Spinal cord (tissue), 10 donors: Measurements from ENCODE around the gene ZDHHC8. TPM values are rescaled to one million over a fixed set of nuclear protein-coding genes. Genes with fewer than 3 reads are reported as not detected.

Experiments
- DNase-seq, 6 donors: peaks; one replicate each; pipeline versions ENCODE4 v3.0.0 to v3.0.0-alpha.2; 2013 to 2015; ENCODE audit warnings: low spot score in 6 of 6, low read depth in 4 of 6
- H3K27ac ChIP-seq: one replicate; pipeline ENCODE4 v1.5.1; 2013; ENCODE audit warnings: low read depth, low read length, control low read depth
- H3K27me3 ChIP-seq: one replicate; pipeline ENCODE4 v1.6.1; 2013; ENCODE audit warnings: low read length; ENCODE audit not compliant: control insufficient read depth, insufficient read depth
- H3K36me3 ChIP-seq: one replicate; pipeline ENCODE4 v1.6.1; 2013; ENCODE audit warnings: low read length; ENCODE audit not compliant: control insufficient read depth, insufficient read depth
- H3K4me1 ChIP-seq: one replicate; pipeline ENCODE4 v1.6.1; 2013; ENCODE audit warnings: low read length; ENCODE audit not compliant: control insufficient read depth, insufficient read depth
- H3K4me3 ChIP-seq: one replicate; pipeline ENCODE4 v1.5.1; 2013; ENCODE audit warnings: low read depth, low read length, control low read depth
- H3K9me3 ChIP-seq: one replicate; pipeline ENCODE4 v1.6.1; 2013; ENCODE audit warnings: low read length; ENCODE audit not compliant: control insufficient read depth, insufficient read depth
- WGBS: methylation state at CpG from one replicate; pipeline ENCODE4 v1.1.5; 2013; ENCODE audit warnings: missing lambda C conversion rate; ENCODE audit not compliant: insufficient coverage; 5-methylcytosine and 5-hydroxymethylcytosine counted together
- polyA plus RNA-seq, 2 donors: library from polyadenylated mRNA; unstranded; fragments of 120-200 nt; gene quantifications; one replicate each; pipeline ENCODE4 v1.2.1, GENCODE V29; 2013; ENCODE audit not compliant: insufficient read length in 2 of 2
- total RNA-seq, 2 donors: library from RNA; depleted of rRNA in 1 of 2; stranded (reverse); fragments of 120-200 nt in 1 of 2; fragments of >200 nt in 1 of 2; gene quantifications; one replicate each; pipeline versions ENCODE4 v1.2.3 to v1.2.4, GENCODE V29; 2013 to 2014
- donor health status: healthy.

Gene ZDHHC8
- total and polyA plus RNA-seq, 4 donors = 9.5 to 64.4 (median 36.5) TPM

DNA sequence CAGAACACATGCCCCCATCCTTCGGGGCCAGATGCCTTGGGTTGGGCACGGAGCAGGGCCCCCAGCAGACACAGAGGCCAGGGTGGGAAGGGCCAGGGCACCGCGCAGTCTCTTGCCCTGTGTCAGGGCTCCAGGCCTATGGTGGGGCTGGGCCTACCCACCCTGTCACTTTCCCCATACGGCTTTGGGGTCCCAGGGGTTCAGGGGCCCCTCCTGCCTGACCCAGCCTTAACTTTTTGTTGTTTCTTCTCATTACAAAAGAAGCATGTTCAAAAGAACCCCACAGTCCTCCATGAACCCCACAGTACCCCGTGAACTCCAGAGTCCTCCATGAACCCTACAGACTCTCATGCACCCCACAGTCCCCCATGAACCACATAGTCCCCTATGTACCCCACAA, 52.2 kb downstream of the ZDHHC8 start:
- Histone ChIP-seq H3K36me3 (no peaks in the 10 kb centered on the region), H3K27ac (no peak overlapping the region), H3K9me3 (no peaks in the 10 kb centered on the region), H3K4me1 (peaks cover 9% of the 10 kb centered on the region), H3K4me3 (no peak overlapping the region), H3K27me3 (no peaks in the 10 kb centered on the region)
- 63% methylated on average over 6 of the region's 6 CpGs for WGBS
- no peak for DNase-seq

DNA sequence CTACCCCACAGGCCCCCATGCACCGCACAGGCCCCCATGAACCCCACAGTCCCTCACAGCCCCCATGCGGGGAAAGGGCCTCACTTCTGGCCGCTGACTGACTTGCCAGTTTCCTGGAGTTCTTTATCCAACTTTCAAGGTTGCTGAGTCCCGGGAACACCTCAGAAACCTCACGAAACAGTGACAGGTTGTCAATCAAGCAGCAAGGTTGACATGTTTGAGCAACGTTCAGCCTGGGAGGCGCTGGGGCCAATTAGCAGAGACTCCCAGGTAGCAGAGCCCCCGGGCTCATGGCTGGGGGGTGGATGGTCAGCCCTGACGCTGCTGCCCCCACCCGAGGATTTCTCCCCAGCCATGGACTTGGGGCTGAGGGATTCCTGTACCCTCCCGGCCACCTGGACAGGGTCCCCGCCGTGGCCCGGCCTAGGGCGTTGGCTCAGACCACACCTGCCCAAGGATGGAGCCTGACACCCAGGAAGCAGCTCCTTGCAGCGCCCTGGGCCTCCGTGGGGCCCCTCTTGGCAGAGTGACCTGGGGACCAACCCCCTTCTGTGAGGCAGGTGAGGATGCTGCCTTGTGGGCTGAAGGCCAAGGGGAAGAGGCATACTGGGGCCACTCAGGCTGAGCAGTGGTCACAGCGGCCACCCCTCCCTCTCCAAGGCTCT, 53.0 kb downstream of the ZDHHC8 start:
- no peak for DNase-seq
- no peaks in the 10 kb centered on the region for H3K27me3 ChIP-seq
- H3K4me3 ChIP-seq = no peak overlapping the region
- H3K4me1 ChIP-seq = peaks cover 9% of the 10 kb centered on the region
- no peaks in the 10 kb centered on the region for H3K9me3 ChIP-seq
- WGBS = 85% methylated on average over 17 of the region's 18 CpGs
- no peaks in the 10 kb centered on the region for H3K36me3 ChIP-seq
- no peak overlapping the region for H3K27ac ChIP-seq

DNA sequence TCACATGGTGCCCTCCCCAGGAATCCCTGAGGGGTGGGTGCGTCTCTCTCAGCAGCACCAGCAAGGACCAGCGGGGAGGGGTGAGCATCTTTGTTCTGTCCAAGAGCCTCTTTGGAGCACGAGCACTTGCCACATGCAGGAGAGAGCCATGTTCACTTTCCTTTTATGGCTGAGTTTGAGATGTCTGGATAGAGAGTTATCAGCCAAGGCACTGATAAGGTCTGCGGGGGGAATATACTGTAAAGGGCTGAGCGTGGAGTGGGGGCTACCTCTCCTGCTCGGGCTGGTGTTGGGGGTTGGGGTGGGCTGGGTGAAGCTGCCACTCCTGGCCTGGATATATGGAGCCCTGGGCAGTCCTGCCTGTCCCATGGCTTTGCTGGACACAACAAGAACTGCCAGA, 54.1 kb downstream of the ZDHHC8 start:
- Histone ChIP-seq H3K36me3 (no peaks in the 10 kb centered on the region), H3K27ac (no peak overlapping the region), H3K4me1 (peaks cover 9% of the 10 kb centered on the region), H3K4me3 (no peak overlapping the region), H3K27me3 (no peaks in the 10 kb centered on the region), H3K9me3 (no peaks in the 10 kb centered on the region)
- WGBS = 75% methylated on average over 6 of the region's 6 CpGs
- DNase-seq = no peak

GRCh38 chr22:20186183-20186870, 54.7 kb downstream of the ZDHHC8 start:
- 52% methylated on average over 9 of the region's 10 CpGs for WGBS
- no peaks in the 10 kb centered on the region for H3K27me3 ChIP-seq

DNA sequence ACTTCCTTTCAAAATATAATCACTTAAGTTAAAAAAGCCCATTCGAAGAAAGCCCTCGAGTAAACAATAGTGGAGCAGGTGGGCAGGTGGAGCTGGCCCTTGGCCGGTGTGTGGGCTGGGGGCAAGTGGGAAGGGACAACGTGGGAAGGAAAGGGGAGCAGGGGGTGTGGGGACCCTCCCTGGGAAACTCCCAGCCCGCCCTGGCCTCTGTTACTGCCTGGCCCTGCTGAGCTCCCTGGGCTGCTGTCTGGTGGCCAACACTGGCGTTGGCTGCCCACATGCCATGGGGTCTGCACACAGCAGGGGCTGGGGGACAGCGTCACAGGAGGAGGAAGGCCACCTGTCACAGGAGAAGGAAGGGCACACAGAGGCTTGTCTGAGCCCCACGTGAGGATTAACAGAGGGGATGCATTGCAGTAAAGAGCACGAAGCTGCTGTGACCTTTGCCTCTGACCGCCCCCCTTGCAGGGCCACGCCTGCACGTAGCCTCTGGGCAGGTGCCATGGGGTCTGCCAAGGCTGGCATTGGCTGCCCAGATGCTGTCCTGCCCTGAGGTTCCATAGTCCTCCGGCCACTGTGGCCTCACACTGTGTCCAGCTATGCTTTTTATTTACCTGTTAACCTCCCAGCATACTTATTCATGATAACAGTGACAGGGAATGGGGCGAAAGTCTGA, 55.4 kb downstream of the ZDHHC8 start:
- 56% methylated on average over 11 of the region's 14 CpGs for WGBS
- H3K9me3 ChIP-seq = no peaks in the 10 kb centered on the region
- DNase-seq = no peak

More at GRCh38 chr22:20186183-20186870, 54.7 kb downstream of the ZDHHC8 start:
- no peak overlapping the region for H3K27ac ChIP-seq
- no peak overlapping the region for H3K4me3 ChIP-seq
- peaks cover 7% of the 10 kb centered on the region for H3K4me1 ChIP-seq
- no peaks in the 10 kb centered on the region for H3K9me3 ChIP-seq
- no peaks in the 10 kb centered on the region for H3K36me3 ChIP-seq
- no peak for DNase-seq

GRCh38 chr22:20187777-20188566, 56.4 kb downstream of the ZDHHC8 start:
- Histone ChIP-seq H3K9me3 (no peaks in the 10 kb centered on the region), H3K27me3 (no peaks in the 10 kb centered on the region), H3K36me3 (no peaks in the 10 kb centered on the region), H3K27ac (no peak overlapping the region), H3K4me3 (no peak overlapping the region), H3K4me1 (peaks cover under 1% of the 10 kb centered on the region)
- DNase-seq = no peak
- 89% methylated on average over 12 of the region's 12 CpGs for WGBS

More for the DNA sequence above, 55.4 kb downstream of the ZDHHC8 start:
- Histone ChIP-seq H3K36me3 (no peaks in the 10 kb centered on the region), H3K4me1 (peaks cover under 1% of the 10 kb centered on the region), H3K4me3 (no peak overlapping the region), H3K27me3 (no peaks in the 10 kb centered on the region), H3K27ac (no peak overlapping the region)

GRCh38 chr22:20188567-20188877, 56.9 kb downstream of the ZDHHC8 start:
- Histone ChIP-seq H3K27me3 (no peaks in the 10 kb centered on the region), H3K4me1 (peaks cover 6% of the 10 kb centered on the region), H3K9me3 (no peaks in the 10 kb centered on the region), H3K27ac (no peak overlapping the region), H3K36me3 (no peaks in the 10 kb centered on the region), H3K4me3 (no peak overlapping the region)
- DNase-seq = no peak
- 96% methylated on average over 5 of the region's 6 CpGs for WGBS

- H3K4me1 ChIP-seq = peaks cover 6% of the 10 kb centered on the region
- 67% methylated on average over 10 of the region's 10 CpGs for WGBS
- no peak overlapping the region for H3K27ac ChIP-seq
- no peak for DNase-seq
- H3K27me3 ChIP-seq = no peaks in the 10 kb centered on the region
- H3K36me3 ChIP-seq = no peaks in the 10 kb centered on the region
- no peak overlapping the region for H3K4me3 ChIP-seq
- H3K9me3 ChIP-seq = no peaks in the 10 kb centered on the region
Measured at GRCh38 chr22:20191000-20191515, 59.5 kb downstream of the ZDHHC8 start.

GRCh38 chr22:20191803-20192202, 60.2 kb downstream of the ZDHHC8 start:
- H3K4me3 ChIP-seq = no peak overlapping the region
- H3K27ac ChIP-seq = no peak overlapping the region
- H3K27me3 ChIP-seq = no peaks in the 10 kb centered on the region
- DNase-seq = no peak
- H3K36me3 ChIP-seq = no peaks in the 10 kb centered on the region
- no peaks in the 10 kb centered on the region for H3K9me3 ChIP-seq
- H3K4me1 ChIP-seq = peaks cover 6% of the 10 kb centered on the region
- 92% methylated on average over 5 of the region's 8 CpGs for WGBS
